A673 (cell line): Measurements from ENCODE around the gene MED10. TPM values are rescaled to one million over a fixed set of nuclear protein-coding genes. Genes with fewer than 3 reads are reported as not detected.

Experiments used
- BruUV-seq: library from RNA; stranded (reverse); fragments of 400-500 nt; replicated peaks from 2 replicates; lab custom pipeline; 2021; lab: Mats Ljungman, UMichigan
- CTCF ChIA-PET: fragments of 300-600 bp; sonication (Branson Sonifier 250); formaldehyde crosslinking; loops from one replicate; lab custom pipeline; 2022; ENCODE audit warnings: antibody characterized with exemption; lab: Charles Lee
- POLR2A ChIA-PET: fragments of 300-600 bp; sonication (Branson Sonifier 250); formaldehyde crosslinking; loops from one replicate; lab custom pipeline; 2022; ENCODE audit warnings: antibody characterized with exemption; ENCODE audit not compliant: low non-redundant PET; lab: Charles Lee
- DNase-seq: peaks from one replicate; pipeline ENCODE4 v3.0.0-alpha.2; 2015; ENCODE audit warnings: low spot score
- H3K27ac ChIP-seq: fragments of 200-600 bp; sonication (generic); 2 replicates; pipeline ENCODE4 v1.5.1; 2016; ENCODE audit warnings: mixed run types, low read depth, mild to moderate bottlenecking, mixed read lengths, antibody characterized with exemption, low read length; ENCODE audit not compliant: poor library complexity, severe bottlenecking
- H3K27me3 ChIP-seq: fragments of 200-600 bp; sonication (generic); replicated peaks from 2 replicates; pipeline ENCODE4 v1.6.1; 2017; ENCODE audit warnings: mixed run types, low read depth, mild to moderate bottlenecking, mixed read lengths, antibody characterized with exemption, low read length; ENCODE audit not compliant: insufficient read depth, poor library complexity
- H3K36me3 ChIP-seq: fragments of 200-600 bp; sonication (generic); 2 replicates; pipeline ENCODE4 v1.6.1; 2016; ENCODE audit warnings: mixed run types, mild to moderate bottlenecking, mixed read lengths, antibody characterized with exemption, low read length; ENCODE audit not compliant: insufficient read depth, poor library complexity, severe bottlenecking
- H3K4me1 ChIP-seq: fragments of 200-600 bp; sonication (generic); 2 replicates; pipeline ENCODE4 v1.6.1; 2017; ENCODE audit warnings: mixed run types, mild to moderate bottlenecking, mixed read lengths, antibody characterized with exemption, low read length; ENCODE audit not compliant: insufficient read depth, poor library complexity, severe bottlenecking
- H3K4me3 ChIP-seq: fragments of 200-600 bp; sonication (generic); 2 replicates; pipeline ENCODE4 v1.5.1; 2016; ENCODE audit warnings: low read depth, mixed run types, mild to moderate bottlenecking, mixed read lengths, low read length; ENCODE audit not compliant: poor library complexity, severe bottlenecking
- H3K9me3 ChIP-seq: fragments of 200-600 bp; sonication (generic); 2 replicates; pipeline ENCODE4 v1.6.1; 2016; ENCODE audit warnings: mixed run types, low read depth, mild to moderate bottlenecking, mixed read lengths, antibody characterized with exemption, low read length; ENCODE audit not compliant: poor library complexity, severe bottlenecking
- CTCF ChIP-seq: fragments of 300-800, 200-600 bp; sonication (generic); conservative IDR thresholded peaks from 2 replicates; pipeline ENCODE4 v1.5.1; 2017; ENCODE audit warnings: low read depth, mild to moderate bottlenecking, antibody characterized with exemption, low read length, moderate library complexity, mixed read lengths
- EZH2 ChIP-seq: fragments of 200-600 bp; sonication (generic); IDR thresholded peaks from 2 replicates; pipeline ENCODE4 v1.6.1; 2017; ENCODE audit warnings: borderline replicate concordance, low read depth, mild to moderate bottlenecking, mixed read lengths, antibody characterized with exemption, low read length; ENCODE audit not compliant: poor library complexity, severe bottlenecking
- intact Hi-C: fragments of 100-400 bp; cut with micrococcal nuclease; formaldehyde crosslinking; loops from one replicate; pipeline ENCODE4 v1.10.0; 2022; ENCODE audit not compliant: unreplicated experiment
- total RNA-seq: library from RNA; stranded (reverse); gene quantifications from 2 replicates; pipeline ENCODE4 v1.2.3, GENCODE V29; 2021

MED10 gene
- total RNA-seq, 1 experiment from 2014 or later = 59.9 TPM

- CTCF ChIA-PET = no interaction called here
- POLR2A ChIA-PET = no interaction called here
- BruUV-seq = no TSS peak
Observed at GRCh38 chr5:6411141-6411540, 32.8 kb upstream of the MED10 start.

GRCh38 chr5:6410421-6410820 is 32.1 kb upstream of the MED10 start:
- Histone ChIP-seq H3K36me3 (no peaks in the 10 kb centered on the region), H3K4me3 (no peak overlapping the region), H3K9me3 (no peaks in the 10 kb centered on the region), H3K27ac (no peak overlapping the region), H3K27me3 (no peaks in the 10 kb centered on the region), H3K4me1 (peaks cover 7% of the 10 kb centered on the region)
- CTCF ChIA-PET = no interaction called here
- intact Hi-C loops = no loop called here
- POLR2A ChIA-PET = no interaction called here
- TF ChIP-seq CTCF = no peak
- no peak for TF ChIP-seq EZH2
- peak; percentile 42 for DNase-seq
- no TSS peak for BruUV-seq

More at GRCh38 chr5:6411141-6411540, 32.8 kb upstream of the MED10 start:
- DNase-seq = peak; percentile 94
- Histone ChIP-seq H3K4me3 (no peak overlapping the region), H3K27me3 (no peaks in the 10 kb centered on the region), H3K27ac (no peak overlapping the region), H3K36me3 (no peaks in the 10 kb centered on the region), H3K4me1 (peaks cover 7% of the 10 kb centered on the region), H3K9me3 (no peaks in the 10 kb centered on the region)
- TF ChIP-seq EZH2 = no peak
- TF ChIP-seq CTCF = no peak
- intact Hi-C loops = no loop called here

GRCh38 chr5:6408627-6409446 is 30.5 kb upstream of the MED10 start:
- Histone ChIP-seq H3K27me3 (no peaks in the 10 kb centered on the region), H3K4me3 (no peak overlapping the region), H3K4me1 (peaks cover 7% of the 10 kb centered on the region), H3K9me3 (no peaks in the 10 kb centered on the region), H3K27ac (no peak overlapping the region), H3K36me3 (no peaks in the 10 kb centered on the region)
- ChIA-PET POLR2A (no interaction called here), CTCF (no interaction called here)
- no peak for DNase-seq
- BruUV-seq = no TSS peak
- intact Hi-C loops = no loop called here
- TF ChIP-seq CTCF = no peak
- no peak for TF ChIP-seq EZH2
